Adrenal gland (tissue), 12 donors: ENCODE data around the gene EPHA4. TPM values are rescaled to one million over a fixed set of nuclear protein-coding genes. Genes with fewer than 3 reads are reported as not detected.

Experiments
- DNase-seq, 7 donors: peaks; one replicate each; pipeline ENCODE4 v3.0.0-alpha.2; 2019 to 2020
- H3K27ac ChIP-seq, 5 donors: fragments of 200-600 bp; sonication (generic) in 4 of 5; 1 replicate in 3 of 5; 2 replicates in 2 of 5; pipeline versions ENCODE4 v1.5.1 to v1.8.0; 2016 to 2020; ENCODE audit warnings: mild to moderate bottlenecking in 1 of 5
- H3K27me3 ChIP-seq: fragments of 200-600 bp; 2 replicates; pipeline ENCODE4 v1.8.0; 2021
- H3K36me3 ChIP-seq, 2 donors: fragments of 200-600 bp; replicated peaks in 1 of 2; 1 replicate in 1 of 2; 2 replicates in 1 of 2; pipeline versions ENCODE4 v1.5.1 to v1.8.0; 2018 to 2022
- H3K4me1 ChIP-seq, 2 donors: fragments of 200-600 bp; replicated peaks in 1 of 2; 1 replicate in 1 of 2; 2 replicates in 1 of 2; pipeline versions ENCODE4 v1.5.1 to v1.8.0; 2018 to 2021
- H3K4me3 ChIP-seq, 4 donors: fragments of 200-600 bp; sonication (generic) in 3 of 4; one replicate each; pipeline ENCODE4 v1.5.1; 2016 to 2018
- H3K9me3 ChIP-seq, 3 donors: fragments of 200-600 bp; sonication (generic) in 1 of 3; replicated peaks in 1 of 3; 1 replicate in 2 of 3; 2 replicates in 1 of 3; pipeline versions ENCODE4 v1.5.1 to v1.8.0; 2016 to 2021
- POLR2A ChIP-seq, 2 donors: fragments of 450-650 bp; IDR thresholded peaks; one replicate each; pipeline ENCODE4 v1.6.1; 2017; ENCODE audit warnings: antibody characterized with exemption in 2 of 2, mild to moderate bottlenecking in 2 of 2, moderate library complexity in 1 of 2
- WGBS, 4 donors: extraction: QIAGEN DNeasy Blood & Tissue Kit in 2 of 4; methylation state at CpG; one replicate each; pipeline versions ENCODE4 v1.1.5 to v1.1.7; 2013 to 2017; 5-methylcytosine and 5-hydroxymethylcytosine counted together
- intact Hi-C, 2 donors: fragments of 100-400 bp; cut with DNase I; formaldehyde crosslinking; loops; one replicate each; pipeline versions ENCODE4 v1.14.1 to v1.15.0; 2022 to 2023
- polyA plus RNA-seq, 3 donors: library from polyadenylated mRNA; stranded (reverse); fragments of 200-250 nt in 2 of 3; fragments of 350-450 nt in 1 of 3; fragmentation: Illumina TruSeq in 1 of 3; extraction: RNeasy Lipid Tissue Mini Kit (QIAGEN cat#74804) in 1 of 3; gene quantifications; one replicate each; pipeline ENCODE4 v1.2.3, GENCODE V29; 2013 to 2014
- total RNA-seq, 9 donors: library from RNA; depleted of rRNA in 4 of 9; stranded (reverse); fragments of >200 nt in 4 of 9; fragments of 120-200 nt in 1 of 9; fragmentation: NEBNext Ultra II Directional in 1 of 9; extraction: Animal tissue kit (Norgen Biotek cat#: 25700) in 1 of 9; gene quantifications; one replicate each; pipeline versions ENCODE4 v1.1.0 to v1.2.4, GENCODE V29; 2013 to 2023
- TF ChIP-seq, protein P1 (sequence below), 6 experiments: fragments of 450-650 bp in 4 of 6; fragments of 200-600 bp in 2 of 6; sonication (generic) in 1 of 6; IDR thresholded peaks; 1 replicate in 5 of 6; 2 replicates in 1 of 6; pipeline versions ENCODE4 v1.5.1 to v1.8.0; 2016 to 2021; ENCODE audit warnings: antibody characterized with exemption in 6 of 6, mild to moderate bottlenecking in 2 of 6, moderate library complexity in 1 of 6
- donor health status: healthy with polysubstance abuse.
- donor health status: Bipolar disorder and iron deficiency.
- donor health status: DM: yes; HTN: yes; CAD: no.
- donor health status: DM: no; HTN: no; CAD: no.
- donor health status: DM: no; HTN: no; CAD: no.
- donor health status: DM: yes; HTN: yes; CAD: no.

EPHA4 gene
- total and polyA plus RNA-seq, 12 donors: 3.0 to 72.9 (median 12.1) TPM

DNA sequence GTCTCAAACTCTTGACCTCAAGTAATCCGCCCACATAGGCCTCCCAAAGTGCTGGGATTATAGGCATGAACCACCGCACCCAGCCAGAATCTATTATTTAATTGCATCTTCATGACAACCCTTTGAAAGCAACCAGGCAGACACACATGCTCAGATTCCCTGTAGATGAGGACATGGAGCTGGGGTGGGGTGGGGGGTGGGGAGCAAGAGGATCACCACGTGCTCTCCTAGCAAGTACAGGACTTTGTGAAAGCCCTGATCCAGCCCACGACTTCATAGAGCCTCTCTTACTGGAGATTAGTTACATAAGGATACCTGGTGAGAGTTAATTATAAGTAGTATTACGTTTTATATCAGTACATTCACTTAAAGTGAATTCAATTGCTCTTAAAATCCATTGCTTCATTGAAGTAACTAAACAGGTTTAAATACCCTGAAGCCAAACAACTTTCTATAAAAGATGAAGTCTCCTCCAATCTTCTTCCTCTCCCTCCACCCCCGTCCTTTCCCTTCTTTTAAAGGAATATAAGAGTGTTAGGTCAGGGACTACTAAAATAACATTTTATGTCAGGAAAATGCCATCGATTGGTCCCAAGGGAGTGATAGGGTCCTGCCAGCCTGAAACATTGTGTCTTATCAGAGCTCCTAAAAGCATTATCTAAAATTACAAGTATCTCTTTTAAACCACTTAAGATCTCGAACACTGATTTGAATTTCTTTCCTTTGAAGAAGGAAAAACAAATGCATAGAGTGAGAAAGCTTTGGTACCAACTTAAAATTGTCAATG lies 123.9 kb downstream of the EPHA4 start:
- 73 to 83% (median 81%) methylated on average over 8 of the region's 8 CpGs for WGBS, 4 donors
- intact Hi-C loops: no loop called here
- TF ChIP-seq, protein P1, sequence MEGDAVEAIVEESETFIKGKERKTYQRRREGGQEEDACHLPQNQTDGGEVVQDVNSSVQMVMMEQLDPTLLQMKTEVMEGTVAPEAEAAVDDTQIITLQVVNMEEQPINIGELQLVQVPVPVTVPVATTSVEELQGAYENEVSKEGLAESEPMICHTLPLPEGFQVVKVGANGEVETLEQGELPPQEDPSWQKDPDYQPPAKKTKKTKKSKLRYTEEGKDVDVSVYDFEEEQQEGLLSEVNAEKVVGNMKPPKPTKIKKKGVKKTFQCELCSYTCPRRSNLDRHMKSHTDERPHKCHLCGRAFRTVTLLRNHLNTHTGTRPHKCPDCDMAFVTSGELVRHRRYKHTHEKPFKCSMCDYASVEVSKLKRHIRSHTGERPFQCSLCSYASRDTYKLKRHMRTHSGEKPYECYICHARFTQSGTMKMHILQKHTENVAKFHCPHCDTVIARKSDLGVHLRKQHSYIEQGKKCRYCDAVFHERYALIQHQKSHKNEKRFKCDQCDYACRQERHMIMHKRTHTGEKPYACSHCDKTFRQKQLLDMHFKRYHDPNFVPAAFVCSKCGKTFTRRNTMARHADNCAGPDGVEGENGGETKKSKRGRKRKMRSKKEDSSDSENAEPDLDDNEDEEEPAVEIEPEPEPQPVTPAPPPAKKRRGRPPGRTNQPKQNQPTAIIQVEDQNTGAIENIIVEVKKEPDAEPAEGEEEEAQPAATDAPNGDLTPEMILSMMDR (IDR thresholded peaks at IDR 0.05): no peak
- no peak for TF ChIP-seq POLR2A (IDR thresholded peaks at IDR 0.05)
- H3K27ac ChIP-seq: no peak overlapping the region
- H3K4me3 ChIP-seq: no peak overlapping the region
- H3K9me3 ChIP-seq: no peaks in the 10 kb centered on the region
- no peak for DNase-seq
- H3K36me3 ChIP-seq: no peaks in the 10 kb centered on the region
- no peaks in the 10 kb centered on the region for H3K27me3 ChIP-seq
- H3K4me1 ChIP-seq: peaks cover 0 to 6% of the 10 kb centered on the region in 2 donors

GRCh38 chr2:221447310-221447709 lies 124.8 kb downstream of the EPHA4 start:
- no peak overlapping the region for H3K27ac ChIP-seq
- H3K36me3 ChIP-seq: no peaks in the 10 kb centered on the region
- intact Hi-C loops: no loop called here
- H3K4me3 ChIP-seq: no peak overlapping the region
- H3K27me3 ChIP-seq: no peaks in the 10 kb centered on the region
- WGBS, 4 donors: 87 to 93% (median 92%) methylated on average over 6 of the region's 6 CpGs
- H3K9me3 ChIP-seq: no peaks in the 10 kb centered on the region
- H3K4me1 ChIP-seq: peaks cover 0 to 6% of the 10 kb centered on the region in 2 donors
- DNase-seq: no peak
- TF ChIP-seq POLR2A (IDR thresholded peaks at IDR 0.05): no peak
- TF ChIP-seq, protein P1 (IDR thresholded peaks at IDR 0.05): no peak

GRCh38 chr2:221446140-221446539 lies 126.0 kb downstream of the EPHA4 start:
- 97 to 100% (median 98%) methylated on average over 2 of the region's 2 CpGs for WGBS, 4 donors
- Histone ChIP-seq H3K4me1 (peaks cover 0 to 6% of the 10 kb centered on the region in 2 donors), H3K27me3 (no peaks in the 10 kb centered on the region), H3K36me3 (no peaks in the 10 kb centered on the region), H3K27ac (no peak overlapping the region), H3K9me3 (no peaks in the 10 kb centered on the region), H3K4me3 (no peak overlapping the region)
- DNase-seq: no peak
- no peak for TF ChIP-seq POLR2A (IDR thresholded peaks at IDR 0.05)
- TF ChIP-seq, protein P1 (IDR thresholded peaks at IDR 0.05): no peak
- intact Hi-C loops: no loop called here

GRCh38 chr2:221444106-221444505 lies 128.0 kb downstream of the EPHA4 start:
- Histone ChIP-seq H3K4me1 (peaks cover 0 to 6% of the 10 kb centered on the region in 2 donors), H3K36me3 (no peaks in the 10 kb centered on the region), H3K9me3 (no peaks in the 10 kb centered on the region), H3K27ac (peak overlapping the region in 1 of 5 donors; percentile 25), H3K27me3 (no peaks in the 10 kb centered on the region), H3K4me3 (no peak overlapping the region)
- DNase-seq: peak in 5 of 7 donors; percentile 24 to 52 (median 37)
- intact Hi-C loops: no loop called here
- 4 to 35% (median 25%) methylated on average over 2 of the region's 2 CpGs for WGBS, 4 donors
- TF ChIP-seq POLR2A (IDR thresholded peaks at IDR 0.05): no peak
- TF ChIP-seq, protein P1 (IDR thresholded peaks at IDR 0.05): no peak
